Pancreas (tissue), 10 donors: ENCODE measurements around the gene NAXE. TPM values are rescaled to one million over a fixed set of nuclear protein-coding genes. Genes with fewer than 3 reads are reported as not detected.
"Not testable (repeated sequence)": the region's sequence is repeated elsewhere in the genome, so short reads cannot be mapped to it uniquely, and the experiment has no call there.

Source experiments
- ATAC-seq, 4 donors: fragments of 200-7000 bp; cut with Tn5 transposase; one replicate each; pipeline versions ENCODE4 v1.8.0 to v1.9.1; 2020; ENCODE audit warnings: mild to moderate bottlenecking in 4 of 4, moderate library complexity in 4 of 4
- DNase-seq, 6 donors: peaks; one replicate each; pipeline ENCODE4 v3.0.0-alpha.2; 2020
- FAIRE-seq: peaks from 2 replicates; lab custom pipeline; 2012; peaks lifted over from hg19 to GRCh38; lab: Jason Lieb, UNC
- H3K27ac ChIP-seq, 4 donors: fragments of 200-600 bp; sonication (generic); 1 replicate in 3 of 4; 2 replicates in 1 of 4; pipeline versions ENCODE4 v1.5.0 to v1.8.0; 2020
- H3K27me3 ChIP-seq, 4 donors: fragments of 200-600 bp; one replicate each; pipeline ENCODE4 v1.8.0; 2021
- H3K36me3 ChIP-seq, 3 donors: fragments of 200-600 bp; sonication (generic) in 1 of 3; one replicate each; pipeline versions ENCODE4 v1.5.0 to v1.8.0; 2020 to 2021
- H3K4me1 ChIP-seq, 3 donors: fragments of 200-600 bp; one replicate each; pipeline ENCODE4 v1.8.0; 2021
- H3K4me3 ChIP-seq, 4 donors: fragments of 200-600 bp; sonication (generic) in 2 of 4; one replicate each; pipeline versions ENCODE4 v1.5.0 to v1.8.0; 2020 to 2021
- H3K9me3 ChIP-seq, 4 donors: fragments of 200-600 bp; one replicate each; pipeline ENCODE4 v1.8.0; 2021
- CTCF ChIP-seq, 4 donors: fragments of 200-600 bp; sonication (generic) in 3 of 4; IDR thresholded peaks; one replicate each; pipeline versions ENCODE4 v1.5.0 to v1.8.0; 2021; ENCODE audit warnings: antibody characterized with exemption in 4 of 4
- WGBS, 2 donors: extraction: QIAGEN DNeasy Blood & Tissue Kit; methylation state at CpG; one replicate each; pipeline ENCODE4 v1.1.7; 2013; 5-methylcytosine and 5-hydroxymethylcytosine counted together
- intact Hi-C, 3 donors: fragments of 100-400 bp; cut with DNase I; formaldehyde crosslinking; loops; one replicate each; pipeline versions ENCODE4 v1.11.1 to v1.14.2; 2022
- polyA plus RNA-seq, 2 donors: library from polyadenylated mRNA; stranded (reverse); fragments of 200-250 nt; gene quantifications; one replicate each; pipeline ENCODE4 v1.2.3, GENCODE V29; 2013
- total RNA-seq, 6 donors: library from RNA; stranded (reverse); fragmentation: NEBNext Ultra II Directional in 4 of 6; extraction: Animal tissue kit (Norgen Biotek cat#: 25700) in 4 of 6; gene quantifications; one replicate each; pipeline versions ENCODE4 v1.2.1 to v1.2.4, GENCODE V29; 2021 to 2023
- donor health status: healthy with polysubstance abuse.
- donor health status: DM: no; HTN: no; CAD: no; lungs with moderate emphysema.
- donor health status: DM: no; HTN: no; CAD: no.
- donor health status: control.
- donor health status: control.
- donor health status: Bipolar disorder and iron deficiency.
- donor health status: DM: yes; HTN: yes; CAD: no.
- donor health status: DM: no; HTN: no; CAD: no.
- donor health status: DM: no; HTN: no; CAD: no.
- donor health status: DM: yes; HTN: yes; CAD: no.

Gene NAXE
- total and polyA plus RNA-seq, 8 donors, result 23.9 to 60.4 (median 36.1) TPM

GRCh38 chr1:156608981-156609380, 17.4 kb downstream of the NAXE start:
- peak in 1 of 6 donors; percentile 46 for DNase-seq
- no peak for FAIRE-seq
- TF ChIP-seq CTCF (IDR thresholded peaks at IDR 0.05), result peak in 1 of 4 donors; percentile 20

GRCh38 chr1:156610072-156610471, 18.5 kb downstream of the NAXE start:
- H3K9me3 ChIP-seq, intact Hi-C loops, H3K36me3 ChIP-seq, H3K27ac ChIP-seq, FAIRE-seq, H3K4me3 ChIP-seq, ATAC-seq, H3K27me3 ChIP-seq, H3K4me1 ChIP-seq: not testable (repeated sequence)
- DNase-seq, result peak in 1 of 6 donors; percentile 6
- WGBS, 2 donors, result 72 to 84% methylated on average over 9 of the region's 9 CpGs

More at GRCh38 chr1:156608981-156609380, 17.4 kb downstream of the NAXE start:
- no peaks in the 10 kb centered on the region for H3K4me1 ChIP-seq
- H3K27me3 ChIP-seq, result no peaks in the 10 kb centered on the region
- peak in 3 of 4 donors; percentile 62 to 83 (median 71) for ATAC-seq
- no peaks in the 10 kb centered on the region for H3K9me3 ChIP-seq
- WGBS, 2 donors, result 29 to 31% methylated on average over 6 of the region's 6 CpGs
- no peaks in the 10 kb centered on the region for H3K36me3 ChIP-seq
- intact Hi-C loops, result loop anchor here in 1 of 3 donors (10.0 kb wide), 1 partner anchor 154 kb away; no protein-coding TSS in a partner anchor
- no peak overlapping the region for H3K27ac ChIP-seq
- H3K4me3 ChIP-seq, result no peak overlapping the region

GRCh38 chr1:156612666-156613065, 21.1 kb downstream of the NAXE start:
- Histone ChIP-seq H3K36me3 (no peaks in the 10 kb centered on the region), H3K27me3 (no peaks in the 10 kb centered on the region), H3K9me3 (no peaks in the 10 kb centered on the region), H3K4me1 (no peaks in the 10 kb centered on the region), H3K27ac (no peak overlapping the region), H3K4me3 (no peak overlapping the region)
- no peak for TF ChIP-seq CTCF (IDR thresholded peaks at IDR 0.05)
- 38 to 45% methylated on average over 3 of the region's 3 CpGs for WGBS, 2 donors
- intact Hi-C loops, result no loop called here
- ATAC-seq, result no peak
- no peak for FAIRE-seq
- DNase-seq, result no peak

GRCh38 chr1:156615946-156616345, 24.4 kb downstream of the NAXE start:
- Histone ChIP-seq H3K9me3 (no peaks in the 10 kb centered on the region), H3K4me3 (no peak overlapping the region), H3K36me3 (no peaks in the 10 kb centered on the region), H3K27me3 (no peaks in the 10 kb centered on the region), H3K4me1 (no peaks in the 10 kb centered on the region), H3K27ac (no peak overlapping the region)
- no peak for TF ChIP-seq CTCF (IDR thresholded peaks at IDR 0.05)
- no peak for FAIRE-seq
- intact Hi-C loops, result no loop called here
- 26 to 40% methylated on average over 4 of the region's 4 CpGs for WGBS, 2 donors
- no peak for DNase-seq
- peak in 1 of 4 donors; percentile 18 for ATAC-seq

GRCh38 chr1:156616463-156616862, 24.9 kb downstream of the NAXE start:
- intact Hi-C loops, result no loop called here
- Histone ChIP-seq H3K27ac (no peak overlapping the region), H3K9me3 (no peaks in the 10 kb centered on the region), H3K4me1 (no peaks in the 10 kb centered on the region), H3K27me3 (no peaks in the 10 kb centered on the region), H3K4me3 (no peak overlapping the region), H3K36me3 (no peaks in the 10 kb centered on the region)
- ATAC-seq (peak in 3 of 4 donors; percentile 28 to 71 (median 32)), DNase-seq (no peak), FAIRE-seq (no peak)
- 3 to 6% methylated on average over 5 of the region's 5 CpGs for WGBS, 2 donors
- no peak for TF ChIP-seq CTCF (IDR thresholded peaks at IDR 0.05)
